Measurements from ENCODE around the gene INF2.
"Not testable (repeated sequence)": the region's sequence is repeated elsewhere in the genome, so short reads cannot be mapped to it uniquely, and the experiment has no call there.

Gene INF2

DNA sequence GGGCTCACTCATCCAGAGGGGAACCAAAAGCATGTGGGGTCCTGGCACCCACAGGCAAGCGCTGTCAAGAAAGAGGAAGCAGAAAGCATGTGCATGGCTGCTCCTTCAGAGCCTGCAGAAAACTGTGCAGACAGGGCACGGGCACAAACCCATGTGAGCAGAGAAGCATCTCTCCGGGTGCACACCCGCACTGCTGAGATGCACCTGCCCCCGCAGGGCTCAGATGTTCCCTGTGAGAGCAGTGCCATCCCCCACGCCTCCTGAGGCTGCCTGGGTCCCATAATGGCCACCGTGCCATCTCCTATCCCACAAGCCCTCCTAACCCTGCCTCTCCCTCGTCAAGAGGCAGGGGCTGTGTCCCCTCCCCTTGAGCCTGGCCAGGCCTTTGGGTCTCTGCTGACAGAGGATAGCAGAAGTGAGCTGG, 32.3 kb upstream of the INF2 start:
- DNase-seq: no peak

- DNase-seq: no peak
These were observed 31.7 kb upstream of the INF2 start for GRCh38 chr14:104657563-104658324.

DNA sequence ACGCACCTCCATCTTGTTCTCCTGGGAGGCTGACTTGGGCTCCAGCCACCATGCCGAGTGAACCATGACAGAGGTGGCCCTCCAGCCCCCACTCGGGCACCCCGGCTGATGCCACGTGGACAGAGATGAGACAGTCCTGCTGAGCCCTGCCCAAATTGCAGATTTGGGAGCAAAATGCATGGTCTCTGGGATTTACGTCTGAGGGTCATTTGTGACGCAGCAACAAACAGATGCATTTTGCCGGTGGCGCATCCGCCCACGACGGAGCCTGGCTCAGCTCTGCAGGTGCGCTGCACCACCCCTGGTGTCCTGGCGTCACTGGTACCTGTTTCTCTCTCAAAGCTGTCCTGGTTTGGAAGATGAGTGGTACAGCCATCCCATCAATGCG, 31.1 kb upstream of the INF2 start:
- no peak for DNase-seq

GRCh38 chr14:104659146-104659545, 30.3 kb upstream of the INF2 start:
- DNase-seq: no peak

DNA sequence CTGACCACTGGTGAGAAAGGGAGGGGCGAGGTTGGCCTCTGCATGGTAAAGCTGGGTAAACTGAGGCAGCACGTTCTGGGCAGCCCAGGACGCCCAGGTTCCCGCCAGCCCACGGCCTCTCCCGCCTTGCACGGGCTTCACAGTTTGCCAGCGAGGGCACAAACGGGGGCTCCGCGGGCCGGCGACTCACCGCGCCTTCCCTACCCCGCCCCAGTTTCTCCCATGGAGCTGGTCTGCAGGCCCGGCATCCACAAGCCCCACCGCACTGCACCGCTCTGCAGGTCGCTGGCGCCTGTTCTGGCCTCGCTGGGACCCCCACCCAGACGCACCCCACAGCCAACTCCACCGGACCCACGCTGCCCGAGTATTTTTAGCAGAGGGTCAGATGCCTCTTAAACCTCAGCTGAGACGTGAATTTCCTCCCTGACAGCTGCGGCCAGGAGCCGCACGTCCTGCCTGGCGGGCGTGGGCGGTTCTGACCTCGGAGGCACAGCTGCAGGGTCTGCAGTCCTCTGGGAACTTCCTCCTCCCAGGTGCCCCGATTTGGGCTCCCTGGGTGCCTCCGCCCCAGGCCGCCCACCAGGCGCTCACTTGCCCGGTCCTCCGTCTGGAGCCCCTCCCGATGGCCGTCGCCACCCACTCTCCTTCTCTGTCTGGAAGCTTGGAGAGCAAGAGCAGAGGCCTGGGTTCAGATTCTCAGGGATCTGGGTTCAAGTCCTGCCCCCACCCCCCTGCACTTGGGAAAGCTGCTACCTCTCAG, 29.5 kb upstream of the INF2 start:
- no peak for DNase-seq

DNA sequence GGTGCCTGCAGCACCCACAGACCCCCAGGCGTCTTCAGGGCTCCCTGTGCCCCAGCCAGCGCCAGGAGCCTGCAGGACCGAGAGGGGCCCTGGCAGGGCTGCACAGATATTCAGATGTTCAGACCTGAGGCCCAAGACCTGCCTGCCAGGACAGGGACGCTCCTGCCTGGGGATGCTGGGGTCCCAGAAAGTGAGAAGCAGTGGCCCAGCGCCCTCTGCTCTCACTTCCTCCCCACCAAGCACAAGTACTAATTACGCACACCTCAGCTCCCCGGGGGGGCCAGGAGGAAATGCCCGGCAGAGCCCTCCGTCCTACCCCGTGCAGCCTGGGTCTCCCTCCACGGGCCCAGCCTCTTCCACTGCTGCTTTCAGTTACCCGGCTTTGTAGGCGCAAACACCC, 28.8 kb upstream of the INF2 start:
- DNase-seq: no peak

- no peak for DNase-seq
These were observed 28.3 kb upstream of the INF2 start for GRCh38 chr14:104661086-104661485.

DNA sequence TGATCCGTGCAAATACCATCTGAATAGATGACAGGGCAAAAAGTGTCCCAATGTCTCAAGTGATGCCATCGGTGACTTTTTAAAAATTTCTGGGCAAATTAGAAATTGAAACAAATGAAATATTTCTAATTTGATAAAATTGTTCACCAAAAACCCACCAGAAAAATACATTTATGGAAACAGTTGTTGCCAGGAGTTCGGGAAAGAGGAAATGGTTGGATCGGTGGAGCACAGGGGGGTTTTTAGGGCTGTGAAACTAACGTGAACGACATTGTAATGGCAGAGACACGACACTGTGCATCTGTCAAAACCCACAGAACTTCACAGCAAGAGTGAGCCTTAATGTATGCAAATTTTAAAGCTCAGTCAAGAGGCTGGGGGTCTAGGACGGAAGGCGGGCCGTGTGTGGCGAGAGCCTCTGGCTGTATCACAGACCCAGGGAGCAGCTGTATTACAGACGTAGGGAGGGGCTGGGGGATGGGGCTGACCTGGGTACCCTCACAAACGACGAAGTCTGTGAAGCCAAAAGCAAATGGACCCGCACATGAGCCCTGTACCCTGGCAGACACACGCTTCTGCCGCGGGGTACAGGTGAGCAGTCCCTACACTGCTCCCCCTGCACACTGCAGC, 27.8 kb upstream of the INF2 start:
- DNase-seq: not testable (repeated sequence)

DNA sequence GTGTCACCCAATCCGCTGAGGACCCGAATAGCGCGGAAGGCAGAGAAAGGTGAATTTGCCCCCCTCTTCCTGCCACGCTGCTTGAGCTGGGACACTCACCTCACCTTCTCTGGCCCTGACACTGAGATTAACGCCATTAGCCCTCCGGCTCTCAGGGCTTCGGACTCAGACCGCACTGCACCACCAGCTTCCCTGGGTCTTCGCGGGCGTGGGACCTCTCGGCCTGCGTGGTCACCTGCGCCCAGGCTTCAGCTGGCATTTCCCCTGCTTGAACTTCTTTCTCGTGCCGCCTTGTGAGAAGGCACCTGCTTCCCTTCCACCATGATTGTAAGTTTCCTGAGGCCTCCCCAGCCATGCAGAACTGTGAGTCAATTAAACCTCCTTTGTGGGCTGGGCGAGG, 26.9 kb upstream of the INF2 start:
- DNase-seq: not testable (repeated sequence)

GRCh38 chr14:104664107-104664506, 25.3 kb upstream of the INF2 start:
- no peak for DNase-seq

DNA sequence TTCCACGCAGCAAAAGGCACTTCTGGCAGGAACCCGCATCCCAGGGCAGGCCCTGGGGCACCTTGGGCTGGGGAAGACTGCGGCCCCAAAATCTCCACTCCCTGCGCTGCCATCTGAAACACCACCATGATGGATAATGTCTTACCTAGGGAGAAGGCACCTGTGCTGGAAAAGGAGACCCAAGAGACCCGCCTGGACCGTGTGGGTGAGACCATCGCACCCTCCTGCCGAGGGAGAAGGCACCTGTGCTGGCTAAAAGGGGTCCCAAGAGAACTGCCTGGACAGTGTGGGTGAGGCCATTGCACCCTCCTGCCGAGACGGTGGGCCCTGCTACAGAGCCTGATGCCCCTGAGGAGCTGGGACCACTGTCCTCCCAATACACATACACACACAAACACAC, 24.8 kb upstream of the INF2 start:
- no peak for DNase-seq

DNA sequence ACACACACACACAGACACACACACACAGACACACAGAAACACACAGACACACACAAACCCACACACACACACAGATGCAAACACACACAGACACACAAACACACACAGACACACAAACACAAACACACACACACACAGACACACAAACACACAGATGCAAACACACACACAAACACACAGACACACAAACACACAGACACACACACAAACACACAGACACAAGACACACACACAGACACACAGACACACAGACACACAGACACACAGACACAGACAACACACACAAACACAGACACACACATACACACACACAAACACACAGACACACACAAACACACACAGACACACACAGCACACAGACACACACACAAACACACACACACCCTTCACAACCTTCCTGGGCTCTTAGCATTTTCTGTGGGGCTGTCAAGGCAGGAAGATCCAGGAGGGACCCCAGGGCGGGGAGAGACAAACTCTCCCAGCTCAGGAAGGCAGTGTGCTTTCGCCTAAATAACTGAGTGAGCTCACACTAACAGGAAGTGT, 24.2 kb upstream of the INF2 start:
- DNase-seq: no peak

GRCh38 chr14:104665657-104666522, 23.5 kb upstream of the INF2 start:
- DNase-seq: no peak

DNA sequence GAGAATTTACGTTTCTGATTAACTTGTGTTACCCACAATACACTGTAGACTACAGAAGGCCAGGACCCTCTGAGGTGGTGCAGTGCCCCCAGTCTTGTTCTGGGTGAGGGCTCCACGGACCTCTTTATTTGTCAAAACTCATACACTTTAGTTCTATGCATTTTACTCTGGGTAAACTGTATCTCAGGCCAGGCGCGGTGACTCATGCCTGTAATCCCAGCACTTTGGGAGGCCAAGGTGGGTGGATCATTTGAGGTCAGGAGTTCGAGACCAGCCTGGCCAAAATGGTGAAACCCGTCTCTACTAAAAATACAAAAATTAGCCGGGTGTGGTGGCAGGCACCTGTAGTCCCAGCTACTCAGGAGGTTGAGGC, 22.9 kb upstream of the INF2 start:
- DNase-seq: not testable (repeated sequence)

- DNase-seq: no peak
These were observed 22.4 kb upstream of the INF2 start for GRCh38 chr14:104666981-104667380.

- DNase-seq: no peak
These were observed 19.7 kb upstream of the INF2 start for GRCh38 chr14:104669697-104670096.

- not testable (repeated sequence) for DNase-seq
These were observed 18.0 kb upstream of the INF2 start for GRCh38 chr14:104671330-104671977.

DNA sequence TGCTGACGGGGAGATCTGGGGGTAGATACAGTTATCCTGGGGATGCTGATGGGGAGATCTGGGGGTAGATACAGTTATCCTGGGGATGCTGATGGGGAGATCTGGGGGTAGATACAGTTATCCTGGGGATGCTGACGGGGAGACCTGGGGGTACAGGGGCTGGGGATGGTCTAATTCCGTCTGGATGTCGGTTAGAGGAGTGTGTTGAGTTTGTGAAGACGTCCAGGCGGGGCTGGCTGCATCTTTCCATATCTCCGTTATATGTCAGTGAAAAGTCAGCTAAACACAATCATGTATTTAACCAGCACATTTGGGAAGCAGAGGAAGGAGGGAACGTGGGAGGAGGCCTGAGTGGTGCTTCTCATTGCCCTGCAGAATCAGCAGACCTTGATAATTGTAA, 17.3 kb upstream of the INF2 start:
- not testable (repeated sequence) for DNase-seq

- no peak for DNase-seq
These were observed 15.9 kb upstream of the INF2 start for GRCh38 chr14:104673481-104673880.

- DNase-seq: no peak
These were observed 14.0 kb upstream of the INF2 start for GRCh38 chr14:104675447-104675846.

DNA sequence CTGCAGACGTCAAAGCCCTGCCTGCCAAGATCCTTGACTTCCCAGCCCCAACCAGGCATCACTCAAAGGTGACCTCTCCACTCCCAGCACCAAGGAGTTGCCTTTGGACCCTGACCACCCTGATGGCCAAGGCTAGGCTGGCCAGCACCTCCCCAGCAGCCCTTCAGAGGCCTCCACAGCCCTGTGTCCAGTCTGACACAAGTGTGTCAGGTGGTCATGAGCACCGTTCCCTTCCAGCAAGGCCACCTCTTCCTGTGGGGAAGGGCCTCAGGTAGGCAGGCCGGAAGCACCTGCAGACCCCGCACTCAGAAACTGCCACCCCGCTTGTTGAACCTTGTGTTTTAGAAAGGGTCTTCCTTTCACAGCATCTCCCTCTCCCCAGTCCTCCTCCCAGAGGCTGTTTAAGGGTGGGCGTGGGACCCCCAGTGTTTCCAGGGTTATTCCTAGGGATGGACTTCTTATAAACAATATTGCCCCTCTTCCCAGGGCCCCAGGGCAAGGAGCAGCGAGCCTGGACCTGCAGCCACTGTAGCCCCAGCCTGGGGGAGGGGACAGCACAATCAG, 13.2 kb upstream of the INF2 start:
- no peak for DNase-seq

All from fibroblast of skin of scalp (primary cell).